ENCODE results near the gene PTGER1. TPM values are rescaled to one million over a fixed set of nuclear protein-coding genes. Genes with fewer than 3 reads are reported as not detected.

Gene PTGER1
- total and polyA plus RNA-seq, 2 donors (not counting 3 experiments of a cell fraction or from before 2014, with no cell fraction given) = 0.21 to 0.40 TPM

DNA sequence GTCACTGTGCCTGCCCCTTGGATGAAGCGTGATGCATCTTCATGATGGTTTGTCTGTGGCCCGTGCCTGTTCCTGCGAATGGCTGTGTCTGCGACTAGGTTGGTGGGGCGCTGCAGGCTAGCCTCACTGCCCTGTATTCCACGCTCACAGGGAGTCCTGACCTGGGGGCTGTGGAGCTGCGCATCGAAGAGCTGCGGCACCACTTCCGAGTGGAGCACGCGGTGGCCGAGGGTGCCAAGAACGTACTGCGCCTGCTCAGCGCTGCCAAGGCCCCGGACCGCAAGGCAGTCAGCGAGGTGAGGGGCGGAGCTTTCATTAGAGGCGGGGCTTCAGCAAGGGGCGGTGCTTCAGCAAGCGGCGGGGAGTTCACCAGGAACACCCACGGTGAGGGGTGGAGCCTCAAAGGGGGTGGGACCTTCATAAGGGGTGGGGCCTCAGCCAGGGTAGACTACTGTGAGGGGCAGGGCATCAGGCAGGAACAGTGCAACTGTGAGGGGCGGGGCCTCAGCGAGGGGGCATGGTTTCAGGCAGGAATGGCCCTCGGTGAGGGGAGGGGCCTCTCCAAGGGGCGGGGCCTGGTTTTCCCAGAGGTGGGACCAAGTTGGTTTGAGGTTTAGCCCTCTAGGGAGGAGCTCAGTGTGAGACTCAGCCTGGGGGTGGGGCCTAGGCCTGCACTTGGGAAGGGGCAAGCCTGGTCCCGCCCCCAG, 24.8 kb downstream of the PTGER1 start:
- CTCF ChIA-PET = interaction anchor here (1.0 to 1.3 kb wide), 2 partner anchors 18 to 22 kb away, joined by 3 to 6 read pairs; no protein-coding TSS in a partner anchor
- H3K36me3 ChIP-seq (ENCODE audit: control insufficient read depth in 2 of 2, extremely low read depth in 1 of 2, insufficient read depth in 2 of 2, low read length in 2 of 2) = peaks cover 16 to 50% of the 10 kb centered on the region in 2 experiments
- peak; percentile 57 for FAIRE-seq

DNA sequence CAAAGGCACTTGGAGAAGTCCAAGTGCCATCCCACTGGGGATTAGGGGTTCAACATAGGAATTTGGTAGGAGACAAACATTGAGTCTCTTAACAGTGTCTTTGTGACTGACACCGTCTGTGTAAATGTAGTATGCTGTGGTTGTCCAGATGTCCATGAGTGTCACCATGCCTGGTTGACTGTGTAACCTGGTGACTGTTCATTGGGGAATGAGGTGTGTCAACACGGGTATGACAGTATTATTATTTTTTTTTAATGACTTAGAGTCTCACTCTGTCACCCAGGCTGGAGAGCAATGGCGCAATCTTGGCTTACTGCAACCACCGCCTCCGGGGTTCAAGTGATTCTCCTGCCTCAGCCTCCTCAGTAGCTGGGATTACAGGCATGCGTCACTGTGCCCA, 25.8 kb downstream of the PTGER1 start:
- Histone ChIP-seq H2AFZ (ENCODE audit: low read depth, low read length) (no peak overlapping the region), H3K4me1 (ENCODE audit: control insufficient read depth, extremely low read depth, insufficient read depth, low read length) (no peaks in the 10 kb centered on the region), H3K9me1 (replicated peaks; ENCODE audit: control insufficient read depth, extremely low read depth, insufficient read depth, low read length) (no peaks in the 10 kb centered on the region), H3K4me3 (replicated peaks in 1 of 3; ENCODE audit: insufficient read depth in 1 of 3, low read depth in 1 of 3, low read length in 3 of 3) (no peak overlapping the region), H4K20me1 (replicated peaks; ENCODE audit: control insufficient read depth, extremely low read depth, insufficient read depth, low read length) (no peaks in the 10 kb centered on the region), H3K36me3 (ENCODE audit: control insufficient read depth in 2 of 2, extremely low read depth in 1 of 2, insufficient read depth in 2 of 2, low read length in 2 of 2) (peaks cover 21 to 53% of the 10 kb centered on the region in 2 experiments), H3K27me3 (ENCODE audit: control insufficient read depth in 2 of 2, insufficient read depth in 2 of 2, low read length in 2 of 2) (no peaks in the 10 kb centered on the region), H3K4me2 (ENCODE audit: insufficient read depth, low read length) (no peak overlapping the region), H3K79me2 (ENCODE audit: control insufficient read depth, insufficient read depth, low read length) (peaks cover 2% of the 10 kb centered on the region), H3K9ac (replicated peaks; ENCODE audit: extremely low read depth, insufficient read depth, low read length) (no peak overlapping the region), H3K9me3 (replicated peaks; ENCODE audit: control insufficient read depth, insufficient read depth, low read length) (no peaks in the 10 kb centered on the region), H3K27ac (ENCODE audit: insufficient read depth, low read depth, low read length) (no peak overlapping the region)
- BruUV-seq (replicated peaks) = no TSS peak
- dilution Hi-C loops (cut with MboI; ENCODE audit: extremely low pct_ligation_motif_present, low sequenced_read_pairs) (no loop called here), intact Hi-C loops (cut with micrococcal nuclease) (no loop called here)
- TF ChIP-seq EZH2 (IDR thresholded peaks at IDR 0.05; ENCODE audit: borderline replicate concordance, low read depth, low read length, severe bottlenecking) = no peak
- TF ChIP-seq, protein P1, sequence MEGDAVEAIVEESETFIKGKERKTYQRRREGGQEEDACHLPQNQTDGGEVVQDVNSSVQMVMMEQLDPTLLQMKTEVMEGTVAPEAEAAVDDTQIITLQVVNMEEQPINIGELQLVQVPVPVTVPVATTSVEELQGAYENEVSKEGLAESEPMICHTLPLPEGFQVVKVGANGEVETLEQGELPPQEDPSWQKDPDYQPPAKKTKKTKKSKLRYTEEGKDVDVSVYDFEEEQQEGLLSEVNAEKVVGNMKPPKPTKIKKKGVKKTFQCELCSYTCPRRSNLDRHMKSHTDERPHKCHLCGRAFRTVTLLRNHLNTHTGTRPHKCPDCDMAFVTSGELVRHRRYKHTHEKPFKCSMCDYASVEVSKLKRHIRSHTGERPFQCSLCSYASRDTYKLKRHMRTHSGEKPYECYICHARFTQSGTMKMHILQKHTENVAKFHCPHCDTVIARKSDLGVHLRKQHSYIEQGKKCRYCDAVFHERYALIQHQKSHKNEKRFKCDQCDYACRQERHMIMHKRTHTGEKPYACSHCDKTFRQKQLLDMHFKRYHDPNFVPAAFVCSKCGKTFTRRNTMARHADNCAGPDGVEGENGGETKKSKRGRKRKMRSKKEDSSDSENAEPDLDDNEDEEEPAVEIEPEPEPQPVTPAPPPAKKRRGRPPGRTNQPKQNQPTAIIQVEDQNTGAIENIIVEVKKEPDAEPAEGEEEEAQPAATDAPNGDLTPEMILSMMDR (IDR thresholded peaks at IDR 0.05; ENCODE audit: extremely low read depth in 1 of 2, insufficient read depth in 1 of 2, low read depth in 1 of 2, low read length in 2 of 2) = no peak
- TF ChIP-seq, protein P2, sequence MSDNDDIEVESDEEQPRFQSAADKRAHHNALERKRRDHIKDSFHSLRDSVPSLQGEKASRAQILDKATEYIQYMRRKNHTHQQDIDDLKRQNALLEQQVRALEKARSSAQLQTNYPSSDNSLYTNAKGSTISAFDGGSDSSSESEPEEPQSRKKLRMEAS (IDR thresholded peaks at IDR 0.05; ENCODE audit: insufficient read depth, insufficient read length) = no peak
- no peak for TF ChIP-seq JUN (IDR thresholded peaks at IDR 0.05; ENCODE audit: borderline replicate concordance, insufficient read depth, insufficient read length, low read depth)
- no peak for TF ChIP-seq MYC (IDR thresholded peaks at IDR 0.05; ENCODE audit: low read depth, low read length)
- no peak for TF ChIP-seq FOS (IDR thresholded peaks at IDR 0.05; ENCODE audit: borderline replicate concordance, insufficient read depth, low read length)
- no peak for TF ChIP-seq POLR2A (IDR thresholded peaks at IDR 0.05; ENCODE audit: low read depth, low read length)
- no peak for TF ChIP-seq POLR2AphosphoS5 (IDR thresholded peaks at IDR 0.05; ENCODE audit: insufficient read depth, low read depth, low read length)
- no peak for TF ChIP-seq GATA2 (IDR thresholded peaks at IDR 0.05; ENCODE audit: insufficient read depth, insufficient read length, low read depth, low read length)
- CTCF ChIA-PET = no interaction called here
- FAIRE-seq = no peak
- POLR2A ChIA-PET = no interaction called here
- DNase-seq (ENCODE audit: low read depth, low spot score) = no peak

More for the DNA sequence above, 24.8 kb downstream of the PTGER1 start:
- Histone ChIP-seq H3K4me1 (ENCODE audit: control insufficient read depth, extremely low read depth, insufficient read depth, low read length) (no peaks in the 10 kb centered on the region), H4K20me1 (replicated peaks; ENCODE audit: control insufficient read depth, extremely low read depth, insufficient read depth, low read length) (no peaks in the 10 kb centered on the region), H3K79me2 (ENCODE audit: control insufficient read depth, insufficient read depth, low read length) (no peaks in the 10 kb centered on the region), H3K9me3 (replicated peaks; ENCODE audit: control insufficient read depth, insufficient read depth, low read length) (no peaks in the 10 kb centered on the region), H3K4me2 (ENCODE audit: insufficient read depth, low read length) (no peak overlapping the region), H3K9me1 (replicated peaks; ENCODE audit: control insufficient read depth, extremely low read depth, insufficient read depth, low read length) (no peaks in the 10 kb centered on the region), H3K27ac (ENCODE audit: insufficient read depth, low read depth, low read length) (no peak overlapping the region), H2AFZ (ENCODE audit: low read depth, low read length) (no peak overlapping the region), H3K9ac (replicated peaks; ENCODE audit: extremely low read depth, insufficient read depth, low read length) (no peak overlapping the region), H3K27me3 (ENCODE audit: control insufficient read depth in 2 of 2, insufficient read depth in 2 of 2, low read length in 2 of 2) (no peaks in the 10 kb centered on the region), H3K4me3 (replicated peaks in 1 of 3; ENCODE audit: insufficient read depth in 1 of 3, low read depth in 1 of 3, low read length in 3 of 3) (no peak overlapping the region)
- dilution Hi-C loops (cut with MboI; ENCODE audit: extremely low pct_ligation_motif_present, low sequenced_read_pairs) (no loop called here), intact Hi-C loops (cut with micrococcal nuclease) (loop anchor here (1.0 kb wide), 1 partner anchor 10 kb away; no protein-coding TSS in a partner anchor)
- no TSS peak for BruUV-seq (replicated peaks)
- DNase-seq (ENCODE audit: low read depth, low spot score) = peak; percentile 65
- POLR2A ChIA-PET = no interaction called here
- TF ChIP-seq POLR2A (IDR thresholded peaks at IDR 0.05; ENCODE audit: low read depth, low read length) = no peak
